Measurements from ENCODE around the gene LHX6. TPM values are rescaled to one million over a fixed set of nuclear protein-coding genes. Genes with fewer than 3 reads are reported as not detected.
A peak's percentile ranks its signal among the peaks of the same experiment; 100 is the strongest.

LHX6 gene
- total and polyA plus RNA-seq, 2 of the 4 experiments (the other 2 are of a cell fraction) = under 0.01 to 0.05 TPM

- ChIA-PET CTCF (no interaction called here), POLR2A (ENCODE audit: unreplicated experiment) (no interaction called here)
- intact Hi-C loops (cut with micrococcal nuclease) = no loop called here
- Histone ChIP-seq H3K56ac (ENCODE audit: extremely low read depth, insufficient read depth, low read length) (no peak overlapping the region), H3K23ac (ENCODE audit: low read depth, low read length) (no peak overlapping the region; the same call in 1 of the 2 replicates), H2AK9ac (replicated peaks; ENCODE audit: low read depth, low read length, poor library complexity) (no peak overlapping the region), H3K9ac (ENCODE audit: low read depth, low read length) (no peak overlapping the region), H2AFZ (replicated peaks; ENCODE audit: low read length, poor library complexity) (peak overlapping the region; percentile 73), H3K36me3 (ENCODE audit: control insufficient read depth, insufficient read depth, low read length) (no peaks in the 10 kb centered on the region), H3K9me3 (ENCODE audit: control insufficient read depth, insufficient read depth, low read length) (peaks cover 10% of the 10 kb centered on the region; the same call in 1 of the 2 replicates), H3K4me3 (ENCODE audit: insufficient read depth, low read depth, low read length) (0 out of 2 replicates have a peak overlapping the region, but pooled peaks have one; percentile 6), H3K9me1 (ENCODE audit: insufficient read depth, low read length) (no peaks in the 10 kb centered on the region), H2BK20ac (ENCODE audit: low read depth, low read length) (no peak overlapping the region), H3K27me3 (ENCODE audit: control insufficient read depth, insufficient read depth, low read length) (peaks cover 85% of the 10 kb centered on the region), H3K4me2 (ENCODE audit: low read depth, low read length) (peak overlapping the region; percentile 74), H3K4ac (ENCODE audit: low read depth, low read length) (no peak overlapping the region), H2BK120ac (ENCODE audit: low read depth, low read length) (no peak overlapping the region), H3K27ac (ENCODE audit: insufficient read depth, low read length) (no peak overlapping the region), H4K91ac (ENCODE audit: insufficient read depth, low read depth, low read length) (no peak overlapping the region), H3K4me1 (ENCODE audit: control insufficient read depth, insufficient read depth, low read length) (peaks cover 4% of the 10 kb centered on the region; the same call in 1 of the 2 replicates), H2AK5ac (ENCODE audit: low read depth, low read length) (no peak overlapping the region), H2BK5ac (ENCODE audit: low read depth, low read length, poor library complexity, severe bottlenecking) (no peak overlapping the region), H3K79me1 (ENCODE audit: low read depth in 1 of 2, low read length in 2 of 2) (no peaks in the 10 kb centered on the region), H4K8ac (ENCODE audit: low read depth in 2 of 2, low read length in 2 of 2) (no peak overlapping the region), H4K20me1 (ENCODE audit: insufficient read depth, low read length) (peaks cover 15% of the 10 kb centered on the region; the same call in 1 of the 2 replicates), H3K18ac (ENCODE audit: low read depth, low read length) (no peak overlapping the region), H4K5ac (ENCODE audit: low read depth, low read length) (no peak overlapping the region), H2BK15ac (ENCODE audit: low read depth, low read length) (no peak overlapping the region), H3K14ac (replicated peaks; ENCODE audit: low read depth, low read length) (no peak overlapping the region)
- WGBS, 2 experiments (ENCODE audit: extremely low coverage in 2 of 2, insufficient read length in 1 of 2) = no CpG with 5 or more reads among the region's 9 CpGs
- no TSS peak for BruUV-seq (replicated peaks)
- DNase-seq (no peak), ATAC-seq (ENCODE audit: low read depth) (no peak)
- in situ Hi-C loops (cut with MboI; ENCODE audit: low sequenced_read_pairs) = no loop called here
- TF ChIP-seq RAD21 (IDR thresholded peaks at IDR 0.05; ENCODE audit: low read length) (no peak), BHLHE40 (IDR thresholded peaks at IDR 0.05; ENCODE audit: low read depth, low read length) (no peak)
- dilution Hi-C loops (cut with HindIII; ENCODE audit: low sequenced_read_pairs, unreplicated experiment) = no loop called here
Observed at GRCh38 chr9:122214507-122214906, 14.2 kb downstream of the LHX6 start.
